HCT116 (cell line): ENCODE data around the gene ACTL7B. TPM values are rescaled to one million over a fixed set of nuclear protein-coding genes. Genes with fewer than 3 reads are reported as not detected.

Experiments
- ATAC-seq: fragments of 200-7000 bp; cut with Tn5 transposase; 2 replicates; pipeline ENCODE4 v1.9.1; 2020; ENCODE audit warnings: mild to moderate bottlenecking, moderate library complexity
- BruUV-seq: library from RNA; stranded (reverse); fragments of 400-500 nt; replicated peaks from 2 replicates; lab custom pipeline; 2021; lab: Mats Ljungman, UMichigan
- CTCF ChIA-PET: fragments of 300-600 bp; sonication (Branson Sonifier 250); formaldehyde crosslinking; loops from one replicate; lab custom pipeline; 2021; ENCODE audit warnings: antibody characterized with exemption; lab: Charles Lee
- POLR2A ChIA-PET: fragments of 300-600, 350-600 bp; sonication (Branson Sonifier 250); formaldehyde crosslinking; loops from one replicate; lab custom pipeline; 2021; ENCODE audit warnings: antibody characterized with exemption; lab: Charles Lee
- RAD21 ChIA-PET, 2 experiments: fragments of 300-600 bp; sonication (Branson Sonifier 250); formaldehyde crosslinking; loops; one replicate each; lab custom pipeline; 2023; ENCODE audit warnings: low total read pairs in 2 of 2; ENCODE audit not compliant: uncharacterized antibody in 2 of 2, unreplicated experiment in 2 of 2, low non-redundant PET in 1 of 2; lab: Charles Lee
- DNase-seq: peaks from one replicate; pipeline ENCODE4 v3.0.0-alpha.2; 2010; ENCODE audit warnings: low read depth, low spot score
- H2AFZ ChIP-seq: fragments of 200-600 bp; shearing (Covaris generic), sonication (generic); 2 replicates; pipeline ENCODE4 v1.6.1; 2017; ENCODE audit warnings: low read depth, mixed run types, mixed read lengths, antibody characterized with exemption, low read length; ENCODE audit not compliant: poor library complexity, severe bottlenecking
- H3K27ac ChIP-seq: 2 replicates; pipeline ENCODE4 v1.5.1; 2012; ENCODE audit warnings: low read depth, low read length
- H3K27me3 ChIP-seq: fragments of 200-600 bp; sonication (generic); 2 replicates; pipeline ENCODE4 v1.6.1; 2016; ENCODE audit warnings: mixed run types, low read length, mixed read lengths; ENCODE audit not compliant: insufficient read depth
- H3K36me3 ChIP-seq, 2 experiments: fragments of 200-500 bp in 1 of 2; fragments of 200-600 bp in 1 of 2; sonication (Bioruptor generic) in 1 of 2; sonication (generic) in 1 of 2; 2 replicates each; pipeline versions ENCODE4 v1.5.1 to v1.6.1; 2014 to 2016; ENCODE audit warnings: low read length in 2 of 2, inconsistent platforms in 1 of 2, mixed read lengths in 1 of 2, mixed run types in 1 of 2; ENCODE audit not compliant: insufficient read depth in 2 of 2, control insufficient read depth in 1 of 2
- H3K4me1 ChIP-seq, 2 experiments: fragments of 200-600 bp in 1 of 2; sonication (generic) in 1 of 2; 2 replicates each; pipeline versions ENCODE4 v1.5.1 to v1.6.1; 2012 to 2017; ENCODE audit warnings: low read length in 2 of 2, inconsistent platforms in 1 of 2, mild to moderate bottlenecking in 1 of 2, mixed read lengths in 1 of 2, mixed run types in 1 of 2, moderate library complexity in 1 of 2; ENCODE audit not compliant: insufficient read depth in 2 of 2, control insufficient read depth in 1 of 2
- H3K4me2 ChIP-seq: fragments of 200-600 bp; sonication (generic); 2 replicates; pipeline ENCODE4 v1.6.1; 2017; ENCODE audit warnings: mixed run types, low read length, mixed read lengths
- H3K4me3 ChIP-seq, 2 experiments: fragments of 200-600 bp in 1 of 2; sonication (generic) in 1 of 2; replicated peaks in 1 of 2; 2 replicates each; pipeline ENCODE4 v1.5.1; 2011 to 2016; ENCODE audit warnings: low read length in 2 of 2, control low read depth in 1 of 2, low read depth in 1 of 2, mild to moderate bottlenecking in 1 of 2, mixed read lengths in 1 of 2, mixed run types in 1 of 2
- H3K79me2 ChIP-seq: fragments of 200-600 bp; sonication (generic); 2 replicates; pipeline ENCODE4 v1.6.1; 2017; ENCODE audit warnings: mild to moderate bottlenecking, mixed run types, low read length, moderate library complexity, mixed read lengths; ENCODE audit not compliant: insufficient read depth
- H3K9ac ChIP-seq: fragments of 200-600 bp; sonication (generic); 2 replicates; pipeline ENCODE4 v1.6.1; 2016; ENCODE audit warnings: low read length, mixed read lengths
- H3K9me2 ChIP-seq: fragments of 200-600 bp; sonication (generic), shearing (Covaris generic); 2 replicates; pipeline ENCODE4 v1.6.1; 2017; ENCODE audit warnings: mixed run types, mild to moderate bottlenecking, moderate library complexity; ENCODE audit not compliant: insufficient read depth
- H3K9me3 ChIP-seq, 2 experiments: fragments of 200-500 bp in 1 of 2; fragments of 200-600 bp in 1 of 2; sonication (Bioruptor generic) in 1 of 2; sonication (generic) in 1 of 2; 2 replicates each; pipeline ENCODE4 v1.6.1; 2014 to 2017; ENCODE audit warnings: low read length in 2 of 2, mixed read lengths in 2 of 2, inconsistent platforms in 1 of 2, low read depth in 1 of 2, mild to moderate bottlenecking in 1 of 2, mixed run types in 1 of 2, moderate library complexity in 1 of 2; ENCODE audit not compliant: control insufficient read depth in 1 of 2, insufficient read depth in 1 of 2
- H4K20me1 ChIP-seq: fragments of 200-600 bp; sonication (generic), shearing (Covaris generic); 2 replicates; pipeline ENCODE4 v1.6.1; 2017; ENCODE audit warnings: mixed run types, mild to moderate bottlenecking, moderate library complexity; ENCODE audit not compliant: insufficient read depth
- ATF3 ChIP-seq: IDR thresholded peaks from 2 replicates; pipeline ENCODE4 v1.6.1; 2012
- CBX3 ChIP-seq: IDR thresholded peaks from 2 replicates; pipeline ENCODE4 v1.6.1; 2012; ENCODE audit warnings: low read depth
- CEBPB ChIP-seq: IDR thresholded peaks from 2 replicates; pipeline ENCODE4 v1.6.1; 2012; ENCODE audit warnings: low read depth
- EGR1 ChIP-seq: IDR thresholded peaks from 2 replicates; pipeline ENCODE4 v1.6.1; 2012; ENCODE audit warnings: low read depth
- EZH2phosphoT487 ChIP-seq: fragments of 200-600 bp; IDR thresholded peaks from 2 replicates; pipeline ENCODE4 v1.6.1; 2018; ENCODE audit warnings: antibody characterized with exemption, borderline replicate concordance
- POLR2AphosphoS5 ChIP-seq: IDR thresholded peaks from 2 replicates; pipeline ENCODE4 v1.6.1; 2011; ENCODE audit warnings: mild to moderate bottlenecking, low read depth, low read length, moderate library complexity
- ZFX ChIP-seq: fragments of 450-650 bp; IDR thresholded peaks from 2 replicates; pipeline ENCODE4 v1.6.1; 2017
- ZNF274 ChIP-seq: fragments of 200-500 bp; sonication (Bioruptor generic); IDR thresholded peaks from 2 replicates; pipeline ENCODE4 v1.6.1; 2014; ENCODE audit warnings: mild to moderate bottlenecking, low read depth, low read length, inconsistent platforms
- intact Hi-C: fragments of 100-400 bp; cut with micrococcal nuclease; formaldehyde crosslinking; loops from 2 replicates; pipeline ENCODE4 v1.10.0; 2022
- total RNA-seq: library from RNA; stranded (reverse); gene quantifications from one replicate; pipeline ENCODE4 v1.2.1, GENCODE V29; 2021; ENCODE audit not compliant: unreplicated experiment
- TF ChIP-seq, protein P1 (sequence below): IDR thresholded peaks from 2 replicates; pipeline ENCODE4 v1.6.1; 2011; ENCODE audit warnings: mild to moderate bottlenecking, low read length, moderate library complexity; ENCODE audit not compliant: insufficient replicate concordance; ENCODE audit errors: extremely low read depth

The ACTL7B gene
- total RNA-seq, 1 experiment from 2014 or later, result not detected

DNA sequence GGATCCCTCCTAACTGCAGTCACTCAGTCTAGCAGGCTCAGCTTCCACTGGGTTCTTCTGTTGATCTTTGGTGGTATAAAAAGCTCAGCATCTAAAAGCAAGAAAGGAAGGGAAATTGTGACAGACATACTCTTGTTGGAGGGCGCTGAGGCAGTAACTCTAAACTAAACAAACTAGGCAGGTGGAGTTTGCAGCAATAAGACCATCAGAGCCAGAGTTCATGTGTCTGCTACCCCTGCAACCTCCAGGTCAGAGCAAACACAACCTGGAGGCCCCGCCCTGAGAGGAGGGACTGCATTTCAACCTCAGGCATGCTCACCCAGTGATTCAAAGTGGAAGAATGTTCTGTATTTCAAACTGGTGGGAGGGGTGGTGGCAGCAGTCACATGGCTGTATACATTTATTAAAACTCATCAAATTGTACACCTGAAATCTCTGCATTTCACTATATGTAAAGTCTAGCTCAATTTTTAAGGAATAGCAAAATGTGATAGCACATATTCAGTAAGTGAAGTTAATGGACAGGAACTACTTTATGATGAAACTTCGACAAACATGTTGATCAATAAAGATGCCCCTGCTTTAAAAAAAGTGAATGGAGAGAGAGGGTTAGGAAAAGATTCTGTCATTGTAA, 13.4 kb upstream of the ACTL7B start:
- ChIA-PET POLR2A (no interaction called here), RAD21 (no interaction called here), CTCF (no interaction called here)
- ATAC-seq, result peak; percentile 89
- TF ChIP-seq ZFX (no peak), ZNF274 (no peak), EZH2phosphoT487 (no peak), EGR1 (no peak), ATF3 (no peak), CEBPB (no peak), CBX3 (no peak), POLR2AphosphoS5 (no peak)
- TF ChIP-seq, protein P1, sequence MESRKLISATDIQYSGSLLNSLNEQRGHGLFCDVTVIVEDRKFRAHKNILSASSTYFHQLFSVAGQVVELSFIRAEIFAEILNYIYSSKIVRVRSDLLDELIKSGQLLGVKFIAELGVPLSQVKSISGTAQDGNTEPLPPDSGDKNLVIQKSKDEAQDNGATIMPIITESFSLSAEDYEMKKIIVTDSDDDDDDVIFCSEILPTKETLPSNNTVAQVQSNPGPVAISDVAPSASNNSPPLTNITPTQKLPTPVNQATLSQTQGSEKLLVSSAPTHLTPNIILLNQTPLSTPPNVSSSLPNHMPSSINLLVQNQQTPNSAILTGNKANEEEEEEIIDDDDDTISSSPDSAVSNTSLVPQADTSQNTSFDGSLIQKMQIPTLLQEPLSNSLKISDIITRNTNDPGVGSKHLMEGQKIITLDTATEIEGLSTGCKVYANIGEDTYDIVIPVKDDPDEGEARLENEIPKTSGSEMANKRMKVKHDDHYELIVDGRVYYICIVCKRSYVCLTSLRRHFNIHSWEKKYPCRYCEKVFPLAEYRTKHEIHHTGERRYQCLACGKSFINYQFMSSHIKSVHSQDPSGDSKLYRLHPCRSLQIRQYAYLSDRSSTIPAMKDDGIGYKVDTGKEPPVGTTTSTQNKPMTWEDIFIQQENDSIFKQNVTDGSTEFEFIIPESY, result no peak
- no peaks in the 10 kb centered on the region for H3K9me3 ChIP-seq
- peaks cover 2 to 33% of the 10 kb centered on the region in 2 experiments; a peak in 1 of 4 replicates for H3K36me3 ChIP-seq
- no peak overlapping the region for H3K27ac ChIP-seq
- peak; percentile 4 for DNase-seq
- no peaks in the 10 kb centered on the region for H4K20me1 ChIP-seq
- H3K4me2 ChIP-seq, result peak overlapping the region; percentile 26; the same call in 1 of the 2 replicates
- H3K79me2 ChIP-seq, result no peaks in the 10 kb centered on the region
- no peak overlapping the region for H3K4me3 ChIP-seq
- no peak overlapping the region for H3K9ac ChIP-seq
- no TSS peak for BruUV-seq
- H2AFZ ChIP-seq, result no peak overlapping the region
- H3K9me2 ChIP-seq, result no peaks in the 10 kb centered on the region
- intact Hi-C loops, result no loop called here
- H3K27me3 ChIP-seq, result no peaks in the 10 kb centered on the region
- H3K4me1 ChIP-seq, result peaks cover 3 to 18% of the 10 kb centered on the region in 2 experiments; a peak in 2 of 4 replicates
